ENCODE data around the gene CDH23. TPM values are rescaled to one million over a fixed set of nuclear protein-coding genes. Genes with fewer than 3 reads are reported as not detected.
A peak's percentile ranks its signal among the peaks of the same experiment; 100 is the strongest.

The CDH23 gene
- polyA plus RNA-seq, 2 of the 4 experiments (the other 2 are of a cell fraction) = 1.1 to 2.3 TPM

GRCh38 chr10:71431239-71432100 lies 34.8 kb downstream of the CDH23 start:
- DNase-seq (ENCODE audit: low read depth in 1 of 2, low spot score in 1 of 2) (peak; percentile 16 to 53), ATAC-seq (peak; percentile 61 to 80; a peak in 5 of 6 replicates), FAIRE-seq (no peak)
- TF ChIP-seq HDAC2 (IDR thresholded peaks at IDR 0.05) = no peak
- no peak overlapping the region for H3K27ac ChIP-seq
- H3K4me2 ChIP-seq = no peak overlapping the region
- H3K4me3 ChIP-seq = no peak overlapping the region
- H3K9me3 ChIP-seq = no peaks in the 10 kb centered on the region
- CTCF ChIA-PET = interaction anchor here (0.7 to 1.0 kb wide), 3 partner anchors 10 to 139 kb away, joined by 3 read pairs; no protein-coding TSS in a partner anchor
- 61% methylated on average over 16 of the region's 16 CpGs for WGBS (ENCODE audit: missing lambda C conversion rate)
- peaks cover 3% of the 10 kb centered on the region; the same call in 1 of the 3 replicates for H3K4me1 ChIP-seq
- POLR2A ChIA-PET = no interaction called here

GRCh38 chr10:71432101-71432905 lies 35.6 kb downstream of the CDH23 start:
- Histone ChIP-seq H3K27ac (no peak overlapping the region), H3K4me3 (no peak overlapping the region), H3K4me2 (no peak overlapping the region), H3K9me3 (no peaks in the 10 kb centered on the region), H3K4me1 (peaks cover 3% of the 10 kb centered on the region; the same call in 1 of the 3 replicates)
- DNase-seq (ENCODE audit: low read depth in 1 of 2, low spot score in 1 of 2) = no peak
- no peak for FAIRE-seq
- CTCF ChIA-PET = interaction anchor here (0.7 kb wide), 1 partner anchor 9 kb away, joined by 3 read pairs; no protein-coding TSS in a partner anchor
- ATAC-seq = no peak
- TF ChIP-seq PHF8 (IDR thresholded peaks at IDR 0.05; ENCODE audit: borderline replicate concordance, low read depth) (no peak), ATOH8 (CRISPR knock-in tag; IDR thresholded peaks at IDR 0.05; ENCODE audit: low read depth) (no peak), NFE2L2 (conservative IDR thresholded peaks at IDR 0.05; ENCODE audit: low read length) (no peak), E2F6 (IDR thresholded peaks at IDR 0.05; ENCODE audit: borderline replicate concordance, low read depth) (no peak), TP53 (CRISPR knock-in tag; IDR thresholded peaks at IDR 0.05) (no peak), CBX2 (IDR thresholded peaks at IDR 0.05; ENCODE audit: borderline replicate concordance, low read depth) (no peak), RNF2 (IDR thresholded peaks at IDR 0.05; ENCODE audit: borderline replicate concordance, low read depth) (no peak), ESRRA (IDR thresholded peaks at IDR 0.05; ENCODE audit: borderline replicate concordance, low read length) (no peak)
- POLR2A ChIA-PET = no interaction called here
- WGBS (ENCODE audit: missing lambda C conversion rate) = 59% methylated on average over 13 of the region's 15 CpGs

DNA sequence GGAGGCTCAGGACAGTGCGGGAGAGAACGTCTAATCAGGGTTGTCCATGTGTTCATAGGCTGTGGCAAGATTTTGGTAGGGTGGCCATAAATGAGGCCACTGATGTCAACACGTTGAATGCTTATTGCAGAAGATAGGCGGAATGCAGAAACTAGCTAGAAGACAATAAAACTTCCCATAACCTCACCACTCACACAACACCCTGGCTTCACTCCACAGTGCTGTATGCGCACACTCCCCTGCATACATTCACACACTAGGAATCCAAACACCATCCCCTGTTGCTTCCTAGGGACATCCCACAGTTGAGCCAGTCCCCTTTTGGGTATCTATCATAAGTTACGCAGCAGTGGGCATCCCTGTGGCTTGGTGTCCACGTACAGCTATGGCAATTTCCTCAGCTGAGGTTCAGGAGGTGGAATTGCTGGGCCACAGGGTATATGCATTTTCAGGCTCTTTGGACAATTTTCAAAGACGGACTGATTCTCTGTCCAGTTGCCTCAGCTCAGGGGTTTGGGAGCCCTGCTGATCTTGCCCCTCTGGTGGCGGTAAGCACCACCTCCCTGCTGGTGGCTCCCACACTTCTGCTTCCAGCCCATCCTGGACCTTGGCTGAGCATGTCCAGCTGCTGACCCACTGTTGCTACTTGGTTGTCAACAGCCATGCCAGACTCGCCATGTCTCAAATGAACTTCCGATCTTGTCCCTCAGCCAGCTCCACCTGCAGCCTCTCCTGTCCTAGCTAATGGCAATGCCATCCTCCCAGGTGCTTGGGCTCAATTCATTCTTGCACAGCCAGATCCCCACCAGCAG lies 36.4 kb downstream of the CDH23 start:
- DNase-seq (ENCODE audit: low read depth in 1 of 2, low spot score in 1 of 2) (no peak), ATAC-seq (no peak), FAIRE-seq (no peak)
- peaks cover 3% of the 10 kb centered on the region; the same call in 1 of the 3 replicates for H3K4me1 ChIP-seq
- H3K4me2 ChIP-seq = no peak overlapping the region
- ChIA-PET CTCF (interaction anchor here (0.9 to 2.6 kb wide), 2 partner anchors 37 to 463 kb away, joined by 3 to 9 read pairs; partner anchors contain the start of gene CDH23), POLR2A (interaction anchor here (1.1 kb wide), 1 partner anchor 171 kb away, joined by 3 read pairs; no protein-coding TSS in a partner anchor)
- no peaks in the 10 kb centered on the region for H3K9me3 ChIP-seq
- no peak overlapping the region for H3K4me3 ChIP-seq
- no peak overlapping the region for H3K27ac ChIP-seq
- WGBS (ENCODE audit: missing lambda C conversion rate) = 84% methylated on average over 11 of the region's 11 CpGs
- TF ChIP-seq HOXB13 (CRISPR knock-in tag; IDR thresholded peaks at IDR 0.05; ENCODE audit: low read depth) = no peak
- TF ChIP-seq HDAC2 (IDR thresholded peaks at IDR 0.05) = no peak
- TF ChIP-seq NFE2L2 (conservative IDR thresholded peaks at IDR 0.05; ENCODE audit: low read length) = no peak

All from A549 (cell line).